ENCODE results near the gene ZNF521.

GRCh38 chr18:25112821-25113434 is 239.0 kb downstream of the ZNF521 start:
- TF ChIP-seq CTCF (IDR thresholded peaks at IDR 0.05 in 2 of 3, conservative IDR thresholded peaks at IDR 0.05 in 1 of 3; ENCODE audit: control insufficient read depth in 2 of 3, extremely low read depth in 1 of 3, insufficient read depth in 1 of 3, low read depth in 3 of 3, low read length in 3 of 3) (no peak), GABPA (IDR thresholded peaks at IDR 0.05; ENCODE audit: low read depth) (no peak), SUZ12 (IDR thresholded peaks at IDR 0.05; ENCODE audit: unreplicated experiment) (no peak), STAT1 (conservative IDR thresholded peaks at IDR 0.05) (no peak), BCL3 (IDR thresholded peaks at IDR 0.05; ENCODE audit: borderline replicate concordance, insufficient read depth, low read depth, low read length, poor library complexity, severe bottlenecking) (no peak), ZBTB33 (IDR thresholded peaks at IDR 0.05) (no peak), PBX3 (IDR thresholded peaks at IDR 0.05; ENCODE audit: insufficient replicate concordance, low read depth, low read length) (no peak)
